Mesenchymal stem cell (in vitro differentiated cells and primary cell): ENCODE results near the gene L2HGDH.
"Not testable (repeated sequence)": the region's sequence is repeated elsewhere in the genome, so short reads cannot be mapped to it uniquely, and the experiment has no call there.

Experiments
- DNase-seq: peaks from one replicate; pipeline ENCODE4 v3.0.0-alpha.2; 2013
- H2AFZ ChIP-seq: one replicate; pipeline ENCODE4 v1.6.1; 2013; ENCODE audit warnings: low read depth, mild to moderate bottlenecking, control low read depth, inconsistent platforms, low read length, moderate library complexity
- H2AK5ac ChIP-seq: 2 replicates; pipeline ENCODE4 v1.6.1; 2013; ENCODE audit warnings: low read length, moderate library complexity, mild to moderate bottlenecking, inconsistent platforms; ENCODE audit not compliant: severe bottlenecking
- H2BK120ac ChIP-seq: one replicate; pipeline ENCODE4 v1.6.1; 2013; ENCODE audit warnings: low read depth, mild to moderate bottlenecking, inconsistent platforms, low read length, moderate library complexity
- H2BK12ac ChIP-seq, 2 experiments: one replicate each; pipeline ENCODE4 v1.6.1; 2013; ENCODE audit warnings: inconsistent platforms in 2 of 2, low read length in 2 of 2, mild to moderate bottlenecking in 2 of 2, moderate library complexity in 2 of 2, control low read depth in 1 of 2
- H2BK15ac ChIP-seq: one replicate; pipeline ENCODE4 v1.6.1; 2013; ENCODE audit warnings: mild to moderate bottlenecking, low read depth, inconsistent platforms; ENCODE audit not compliant: poor library complexity, severe bottlenecking
- H2BK5ac ChIP-seq: 2 replicates; pipeline ENCODE4 v1.6.1; 2013; ENCODE audit warnings: low read depth, mild to moderate bottlenecking, low read length, control low read depth, inconsistent platforms; ENCODE audit not compliant: poor library complexity, severe bottlenecking
- H3K14ac ChIP-seq, 2 experiments: one replicate each; pipeline ENCODE4 v1.6.1; 2013; ENCODE audit warnings: inconsistent platforms in 2 of 2, low read length in 2 of 2, control low read depth in 1 of 2, mild to moderate bottlenecking in 1 of 2, moderate library complexity in 1 of 2
- H3K18ac ChIP-seq, 2 experiments: one replicate each; pipeline ENCODE4 v1.6.1; 2013; ENCODE audit warnings: inconsistent platforms in 2 of 2, low read length in 2 of 2, control low read depth in 1 of 2, low read depth in 1 of 2, mild to moderate bottlenecking in 1 of 2
- H3K23ac ChIP-seq, 2 experiments: one replicate each; pipeline ENCODE4 v1.6.1; 2013; ENCODE audit warnings: inconsistent platforms in 2 of 2, low read length in 2 of 2, mild to moderate bottlenecking in 2 of 2, moderate library complexity in 2 of 2, control low read depth in 1 of 2
- H3K27ac ChIP-seq: 2 replicates; pipeline ENCODE4 v1.5.1; 2013; ENCODE audit warnings: mild to moderate bottlenecking, moderate library complexity, low read length, control low read depth, inconsistent platforms; ENCODE audit not compliant: poor library complexity, severe bottlenecking
- H3K27me3 ChIP-seq, 2 experiments: 2 replicates each; pipeline versions ENCODE4 v1.6.1 to v1.7.0; 2013; ENCODE audit warnings: low read length in 2 of 2, mild to moderate bottlenecking in 2 of 2, moderate library complexity in 2 of 2, control low read depth in 1 of 2, inconsistent platforms in 1 of 2; ENCODE audit not compliant: control insufficient read depth in 1 of 2, insufficient read depth in 1 of 2
- H3K36me3 ChIP-seq, 2 experiments: 2 replicates each; pipeline versions ENCODE4 v1.6.1 to v1.7.0; 2013; ENCODE audit warnings: low read length in 2 of 2, control low read depth in 1 of 2, inconsistent platforms in 1 of 2, low read depth in 1 of 2, mild to moderate bottlenecking in 1 of 2; ENCODE audit not compliant: insufficient read depth in 2 of 2, control insufficient read depth in 1 of 2
- H3K4ac ChIP-seq, 2 experiments: one replicate each; pipeline ENCODE4 v1.6.1; 2013; ENCODE audit warnings: inconsistent platforms in 2 of 2, low read length in 2 of 2, mild to moderate bottlenecking in 2 of 2, moderate library complexity in 2 of 2, control low read depth in 1 of 2, low read depth in 1 of 2
- H3K4me1 ChIP-seq: 2 replicates; pipeline ENCODE4 v1.6.1; 2013; ENCODE audit warnings: low read depth, low read length, control low read depth; ENCODE audit not compliant: control insufficient read depth, insufficient read depth
- H3K4me2 ChIP-seq: 2 replicates; pipeline ENCODE4 v1.6.1; 2013; ENCODE audit warnings: low read length, mild to moderate bottlenecking, inconsistent platforms; ENCODE audit not compliant: poor library complexity, severe bottlenecking
- H3K4me3 ChIP-seq, 2 experiments: 2 replicates each; pipeline versions ENCODE4 v1.5.1 to v1.7.0; 2013; ENCODE audit warnings: low read length in 2 of 2, mild to moderate bottlenecking in 2 of 2, control low read depth in 1 of 2, low read depth in 1 of 2; ENCODE audit not compliant: insufficient read depth in 1 of 2
- H3K79me1 ChIP-seq: replicated peaks from 2 replicates; pipeline ENCODE4 v1.6.1; 2013; ENCODE audit warnings: mild to moderate bottlenecking, control low read depth, low read length, inconsistent platforms; ENCODE audit not compliant: poor library complexity, severe bottlenecking
- H3K9ac ChIP-seq: 2 replicates; pipeline ENCODE4 v1.7.0; 2013; ENCODE audit warnings: mild to moderate bottlenecking, low read length, moderate library complexity
- H3K9me3 ChIP-seq: 2 replicates; pipeline ENCODE4 v1.7.0; 2013; ENCODE audit warnings: mild to moderate bottlenecking, low read length; ENCODE audit not compliant: control insufficient read depth
- H4K8ac ChIP-seq: one replicate; pipeline ENCODE4 v1.6.1; 2013; ENCODE audit warnings: inconsistent platforms, mild to moderate bottlenecking, low read length, moderate library complexity
- H4K91ac ChIP-seq: one replicate; pipeline ENCODE4 v1.6.1; 2013; ENCODE audit warnings: mild to moderate bottlenecking, low read length, inconsistent platforms
- WGBS: methylation state at CpG from one replicate; pipeline ENCODE4 v1.1.7; 2013; ENCODE audit warnings: mixed read lengths; 5-methylcytosine and 5-hydroxymethylcytosine counted together

L2HGDH gene

GRCh38 chr14:50357753-50358395 is 45.8 kb upstream of the L2HGDH start:
- no peak overlapping the region for H3K4ac ChIP-seq
- H2AFZ ChIP-seq, result no peak overlapping the region
- H2BK5ac ChIP-seq, result no peak overlapping the region
- no peaks in the 10 kb centered on the region for H3K79me1 ChIP-seq
- H4K8ac ChIP-seq, result no peak overlapping the region
- no peak overlapping the region for H2BK120ac ChIP-seq
- no peak overlapping the region for H2BK12ac ChIP-seq
- no peak overlapping the region for H2AK5ac ChIP-seq
- no peak overlapping the region for H4K91ac ChIP-seq
- peaks cover 2 to 7% of the 10 kb centered on the region in 2 experiments for H3K36me3 ChIP-seq
- H2BK15ac ChIP-seq, result no peak overlapping the region
- 94% methylated on average over 4 of the region's 4 CpGs for WGBS
- H3K23ac ChIP-seq, result no peak overlapping the region
- no peaks in the 10 kb centered on the region for H3K9me3 ChIP-seq
- no peaks in the 10 kb centered on the region for H3K27me3 ChIP-seq
- H3K4me2 ChIP-seq, result no peak overlapping the region
- no peak overlapping the region for H3K4me3 ChIP-seq
- H3K27ac ChIP-seq, result no peak overlapping the region
- H3K18ac ChIP-seq, result no peak overlapping the region
- H3K9ac ChIP-seq, result no peak overlapping the region
- H3K14ac ChIP-seq, result no peak overlapping the region
- no peaks in the 10 kb centered on the region for H3K4me1 ChIP-seq
- DNase-seq, result no peak

GRCh38 chr14:50357124-50357523 is 45.1 kb upstream of the L2HGDH start:
- Histone ChIP-seq H2BK12ac (no peak overlapping the region), H4K91ac (no peak overlapping the region), H3K4me1 (no peaks in the 10 kb centered on the region), H2AFZ (no peak overlapping the region), H3K9ac (no peak overlapping the region), H3K27ac (no peak overlapping the region), H2BK15ac (no peak overlapping the region), H3K4me3 (no peak overlapping the region), H3K4me2 (no peak overlapping the region), H2BK5ac (no peak overlapping the region), H3K23ac (no peak overlapping the region), H3K14ac (no peak overlapping the region), H3K9me3 (no peaks in the 10 kb centered on the region), H3K18ac (no peak overlapping the region), H2AK5ac (no peak overlapping the region), H4K8ac (no peak overlapping the region), H3K4ac (no peak overlapping the region), H3K79me1 (no peaks in the 10 kb centered on the region), H3K27me3 (no peaks in the 10 kb centered on the region), H3K36me3 (peaks cover 0 to 7% of the 10 kb centered on the region in 2 experiments), H2BK120ac (no peak overlapping the region)
- WGBS, result 96% methylated on average over 6 of the region's 6 CpGs
- DNase-seq, result no peak

DNA sequence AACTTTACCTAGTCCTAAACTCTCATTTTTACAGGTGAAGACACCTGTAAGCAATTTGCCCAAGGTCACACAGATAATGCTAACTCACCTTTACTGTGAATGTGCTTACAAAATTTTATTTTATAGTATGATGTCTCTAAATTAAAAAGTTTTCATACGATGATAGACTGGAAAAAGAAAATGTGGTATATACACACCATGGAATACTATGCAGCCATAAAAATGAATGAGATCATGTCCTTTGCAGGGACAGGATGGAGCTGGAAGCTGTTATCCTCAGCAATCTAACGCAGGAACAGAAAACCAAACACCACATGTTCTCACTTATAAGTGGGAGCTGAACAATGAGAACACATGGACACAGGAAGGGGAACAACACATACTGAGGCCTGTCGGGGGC is 44.3 kb upstream of the L2HGDH start:
- H3K18ac ChIP-seq, H3K4ac ChIP-seq, H3K4me1 ChIP-seq, H3K9ac ChIP-seq, H4K91ac ChIP-seq, DNase-seq, H3K14ac ChIP-seq, H3K9me3 ChIP-seq, H2BK12ac ChIP-seq, H3K27ac ChIP-seq, H3K4me2 ChIP-seq, H2BK120ac ChIP-seq, H3K27me3 ChIP-seq, H2BK15ac ChIP-seq, H3K36me3 ChIP-seq, H2AK5ac ChIP-seq, H2BK5ac ChIP-seq, H3K4me3 ChIP-seq, H2AFZ ChIP-seq, H3K79me1 ChIP-seq, H3K23ac ChIP-seq, H4K8ac ChIP-seq: not testable (repeated sequence)
- WGBS, result 100% methylated on average over 1 of the region's 3 CpGs

- Histone ChIP-seq H3K14ac (no peak overlapping the region), H3K4ac (no peak overlapping the region), H3K23ac (no peak overlapping the region), H3K9ac (no peak overlapping the region), H3K27ac (no peak overlapping the region), H3K9me3 (no peaks in the 10 kb centered on the region), H2AK5ac (no peak overlapping the region), H3K18ac (no peak overlapping the region), H2BK5ac (no peak overlapping the region), H3K27me3 (no peaks in the 10 kb centered on the region), H4K8ac (no peak overlapping the region), H3K36me3 (peaks cover 0 to 7% of the 10 kb centered on the region in 2 experiments), H2BK12ac (no peak overlapping the region), H2BK120ac (no peak overlapping the region), H4K91ac (no peak overlapping the region), H3K4me3 (no peak overlapping the region), H2AFZ (no peak overlapping the region), H3K4me2 (no peak overlapping the region), H2BK15ac (no peak overlapping the region), H3K79me1 (no peaks in the 10 kb centered on the region), H3K4me1 (peaks cover 1% of the 10 kb centered on the region)
- DNase-seq, result no peak
- 86% methylated on average over 1 of the region's 1 CpG for WGBS
These were observed 43.7 kb upstream of the L2HGDH start for GRCh38 chr14:50355692-50356091.
